ENCODE data around the gene RAB11A. TPM values are rescaled to one million over a fixed set of nuclear protein-coding genes. Genes with fewer than 3 reads are reported as not detected.
A peak's percentile ranks its signal among the peaks of the same experiment; 100 is the strongest.

Gene RAB11A
- total RNA-seq, 1 donor from 2014 or later, result 317 TPM

GRCh38 chr15:65912235-65912634 is 42.9 kb downstream of the RAB11A start:
- no peaks in the 10 kb centered on the region for H3K9me3 Mint-ChIP-seq (ENCODE audit: unreplicated experiment)
- no peaks in the 10 kb centered on the region for H3K27me3 Mint-ChIP-seq (ENCODE audit: unreplicated experiment)

GRCh38 chr15:65913631-65914199 is 44.4 kb downstream of the RAB11A start:
- Mint-ChIP-seq H3K9me3 (ENCODE audit: unreplicated experiment) (no peaks in the 10 kb centered on the region), H3K27me3 (ENCODE audit: unreplicated experiment) (no peaks in the 10 kb centered on the region)
- no peak for TF ChIP-seq CTCF (IDR thresholded peaks at IDR 0.05)

More at GRCh38 chr15:65912235-65912634, 42.9 kb downstream of the RAB11A start:
- no peak for TF ChIP-seq CTCF (IDR thresholded peaks at IDR 0.05)
- H3K27ac Mint-ChIP-seq (ENCODE audit: unreplicated experiment), result no peak overlapping the region
- peaks cover 6% of the 10 kb centered on the region for H3K4me1 Mint-ChIP-seq (ENCODE audit: unreplicated experiment)
- H3K36me3 Mint-ChIP-seq (ENCODE audit: unreplicated experiment), result peaks cover 3% of the 10 kb centered on the region
- H3K4me3 Mint-ChIP-seq (ENCODE audit: unreplicated experiment), result no peak overlapping the region
- DNase-seq (ENCODE audit: extremely low spot score, unreplicated experiment), result peak; percentile 66

DNA sequence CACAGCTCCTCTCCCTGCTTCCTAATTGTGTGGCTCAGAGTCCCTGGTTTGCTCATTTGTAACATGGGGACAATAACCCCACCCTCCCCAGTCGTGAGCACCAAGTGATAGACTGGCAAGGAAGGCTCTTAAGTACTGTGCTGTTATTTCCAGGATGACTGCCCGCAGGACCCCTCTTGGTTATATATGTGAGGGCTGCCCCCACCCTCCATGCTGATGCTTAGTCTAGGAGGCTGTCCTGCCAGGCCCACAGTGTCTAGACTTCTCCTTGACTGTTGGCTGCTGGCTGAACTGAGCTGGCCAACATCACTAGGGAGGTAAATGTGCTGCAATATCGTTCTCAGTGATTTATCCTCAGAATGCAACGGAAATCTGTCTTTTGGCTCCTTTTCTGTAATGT is 45.1 kb downstream of the RAB11A start:
- H3K27ac Mint-ChIP-seq (ENCODE audit: unreplicated experiment), result no peak overlapping the region

More at GRCh38 chr15:65913631-65914199, 44.4 kb downstream of the RAB11A start:
- no peak overlapping the region for H3K4me3 Mint-ChIP-seq (ENCODE audit: unreplicated experiment)
- peaks cover 6% of the 10 kb centered on the region for H3K4me1 Mint-ChIP-seq (ENCODE audit: unreplicated experiment)
- no peak overlapping the region for H3K27ac Mint-ChIP-seq (ENCODE audit: unreplicated experiment)
- no peak for DNase-seq (ENCODE audit: extremely low spot score, unreplicated experiment)
- peaks cover 3% of the 10 kb centered on the region for H3K36me3 Mint-ChIP-seq (ENCODE audit: unreplicated experiment)

GRCh38 chr15:65914981-65915925 is 46.0 kb downstream of the RAB11A start:
- H3K27ac Mint-ChIP-seq (ENCODE audit: unreplicated experiment), result no peak overlapping the region
- no peaks in the 10 kb centered on the region for H3K27me3 Mint-ChIP-seq (ENCODE audit: unreplicated experiment)
- H3K9me3 Mint-ChIP-seq (ENCODE audit: unreplicated experiment), result no peaks in the 10 kb centered on the region
- DNase-seq (ENCODE audit: extremely low spot score, unreplicated experiment), result no peak
- no peak for TF ChIP-seq CTCF (IDR thresholded peaks at IDR 0.05)
- peaks cover 6% of the 10 kb centered on the region for H3K36me3 Mint-ChIP-seq (ENCODE audit: unreplicated experiment)
- no peak overlapping the region for H3K4me3 Mint-ChIP-seq (ENCODE audit: unreplicated experiment)
- H3K4me1 Mint-ChIP-seq (ENCODE audit: unreplicated experiment), result peaks cover 6% of the 10 kb centered on the region

More for the DNA sequence above, 45.1 kb downstream of the RAB11A start:
- Mint-ChIP-seq H3K9me3 (ENCODE audit: unreplicated experiment) (no peaks in the 10 kb centered on the region), H3K27me3 (ENCODE audit: unreplicated experiment) (no peaks in the 10 kb centered on the region), H3K36me3 (ENCODE audit: unreplicated experiment) (peaks cover 6% of the 10 kb centered on the region), H3K4me1 (ENCODE audit: unreplicated experiment) (peaks cover 6% of the 10 kb centered on the region), H3K4me3 (ENCODE audit: unreplicated experiment) (no peak overlapping the region)
- no peak for DNase-seq (ENCODE audit: extremely low spot score, unreplicated experiment)
- TF ChIP-seq CTCF (IDR thresholded peaks at IDR 0.05), result no peak
